HEK293 (cell line): ENCODE measurements around the gene MTMR3.

Source experiments
- ZNF837 ChIP-seq: fragments of 450-650 bp; formaldehyde crosslinking; IDR thresholded peaks from 2 replicates; pipeline ENCODE4 v1.5.1; 2016; ENCODE audit warnings: missing biosample characterization, missing genetic modification characterization
- TF ChIP-seq, protein P1 (sequence below): IDR thresholded peaks from 2 replicates; pipeline ENCODE4 v1.6.1; 2011; ENCODE audit warnings: mild to moderate bottlenecking, low read depth, low read length, borderline replicate concordance
- TF ChIP-seq, protein P2 (sequence below): fragments of 450-650 bp; formaldehyde crosslinking; IDR thresholded peaks from 2 replicates; pipeline ENCODE4 v1.5.1; 2016; ENCODE audit warnings: missing biosample characterization, missing genetic modification characterization

DNA sequence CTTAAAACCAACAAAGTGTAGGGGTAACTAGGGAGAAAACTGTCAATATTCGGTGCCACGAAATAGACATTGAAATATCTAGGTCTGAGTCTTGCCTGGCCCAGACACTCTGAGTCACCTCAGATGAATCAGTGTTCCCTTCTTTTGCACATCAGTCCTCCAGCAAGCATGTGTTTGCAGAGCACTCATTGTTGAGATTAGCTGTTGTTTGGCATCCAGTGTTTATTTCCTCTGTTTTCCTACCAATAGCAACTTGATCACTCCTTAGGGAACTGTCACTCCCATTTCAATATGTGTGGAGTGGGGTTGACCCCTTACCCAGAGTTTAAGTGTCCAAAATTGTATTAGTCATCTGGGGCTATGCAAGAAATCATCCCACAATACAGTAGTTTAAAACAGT, 40.2 kb upstream of the MTMR3 start:
- TF ChIP-seq, protein P1, sequence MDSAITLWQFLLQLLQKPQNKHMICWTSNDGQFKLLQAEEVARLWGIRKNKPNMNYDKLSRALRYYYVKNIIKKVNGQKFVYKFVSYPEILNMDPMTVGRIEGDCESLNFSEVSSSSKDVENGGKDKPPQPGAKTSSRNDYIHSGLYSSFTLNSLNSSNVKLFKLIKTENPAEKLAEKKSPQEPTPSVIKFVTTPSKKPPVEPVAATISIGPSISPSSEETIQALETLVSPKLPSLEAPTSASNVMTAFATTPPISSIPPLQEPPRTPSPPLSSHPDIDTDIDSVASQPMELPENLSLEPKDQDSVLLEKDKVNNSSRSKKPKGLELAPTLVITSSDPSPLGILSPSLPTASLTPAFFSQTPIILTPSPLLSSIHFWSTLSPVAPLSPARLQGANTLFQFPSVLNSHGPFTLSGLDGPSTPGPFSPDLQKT: no peak
- TF ChIP-seq, protein P2, sequence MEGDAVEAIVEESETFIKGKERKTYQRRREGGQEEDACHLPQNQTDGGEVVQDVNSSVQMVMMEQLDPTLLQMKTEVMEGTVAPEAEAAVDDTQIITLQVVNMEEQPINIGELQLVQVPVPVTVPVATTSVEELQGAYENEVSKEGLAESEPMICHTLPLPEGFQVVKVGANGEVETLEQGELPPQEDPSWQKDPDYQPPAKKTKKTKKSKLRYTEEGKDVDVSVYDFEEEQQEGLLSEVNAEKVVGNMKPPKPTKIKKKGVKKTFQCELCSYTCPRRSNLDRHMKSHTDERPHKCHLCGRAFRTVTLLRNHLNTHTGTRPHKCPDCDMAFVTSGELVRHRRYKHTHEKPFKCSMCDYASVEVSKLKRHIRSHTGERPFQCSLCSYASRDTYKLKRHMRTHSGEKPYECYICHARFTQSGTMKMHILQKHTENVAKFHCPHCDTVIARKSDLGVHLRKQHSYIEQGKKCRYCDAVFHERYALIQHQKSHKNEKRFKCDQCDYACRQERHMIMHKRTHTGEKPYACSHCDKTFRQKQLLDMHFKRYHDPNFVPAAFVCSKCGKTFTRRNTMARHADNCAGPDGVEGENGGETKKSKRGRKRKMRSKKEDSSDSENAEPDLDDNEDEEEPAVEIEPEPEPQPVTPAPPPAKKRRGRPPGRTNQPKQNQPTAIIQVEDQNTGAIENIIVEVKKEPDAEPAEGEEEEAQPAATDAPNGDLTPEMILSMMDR: no peak
- no peak for TF ChIP-seq ZNF837 (tag by site-specific recombination)
